Hepatic stellate cell (primary cell): ENCODE data around the gene ESYT1.
"Not testable (repeated sequence)": the region's sequence is repeated elsewhere in the genome, so short reads cannot be mapped to it uniquely, and the experiment has no call there.

ENCODE experiments used
- DNase-seq: peaks from one replicate; pipeline ENCODE4 v3.0.0; 2011; ENCODE audit warnings: low spot score

ESYT1 gene

GRCh38 chr12:56103066-56103711 lies 24.9 kb upstream of the ESYT1 start:
- no peak for DNase-seq

- DNase-seq: no peak
Measured at GRCh38 chr12:56103823-56104108, 24.3 kb upstream of the ESYT1 start.

- peak; percentile 97 for DNase-seq
Measured at GRCh38 chr12:56104109-56104814, 23.8 kb upstream of the ESYT1 start, which contains the start of gene PA2G4. TSS of gene PA2G4 (plus strand) at chr12:56104559. CDS start at chr12:56104738, 179 bp downstream.

- no peak for DNase-seq
Measured at GRCh38 chr12:56104815-56105608, 23.1 kb upstream of the ESYT1 start.

GRCh38 chr12:56105609-56105902 lies 22.5 kb upstream of the ESYT1 start:
- no peak for DNase-seq

GRCh38 chr12:56107242-56107641 lies 20.8 kb upstream of the ESYT1 start:
- DNase-seq: no peak

GRCh38 chr12:56110571-56110970 lies 17.5 kb upstream of the ESYT1 start:
- DNase-seq: no peak

GRCh38 chr12:56114084-56114483 lies 14.0 kb upstream of the ESYT1 start:
- no peak for DNase-seq

GRCh38 chr12:56115329-56115728 lies 12.7 kb upstream of the ESYT1 start:
- no peak for DNase-seq

- peak; percentile 69 for DNase-seq
Measured at GRCh38 chr12:56116267-56117081, 11.6 kb upstream of the ESYT1 start, which contains the start of gene RPL41. TSS of gene RPL41 (plus strand) at chr12:56116633.

- not testable (repeated sequence) for DNase-seq
Measured at GRCh38 chr12:56117082-56117706, 10.9 kb upstream of the ESYT1 start.

GRCh38 chr12:56117778-56118687 lies 10.0 kb upstream of the ESYT1 start, which contains the start of gene ZC3H10:
TSS of gene ZC3H10 (plus strand) at chr12:56118266. CDS start at chr12:56120563, 2,297 bp downstream.
- DNase-seq: peak; percentile 94

- DNase-seq: no peak
Measured at GRCh38 chr12:56118688-56119357, 9.2 kb upstream of the ESYT1 start.

GRCh38 chr12:56119361-56119796 lies 8.7 kb upstream of the ESYT1 start:
- peak; percentile 98 for DNase-seq

GRCh38 chr12:56120158-56120846 lies 7.8 kb upstream of the ESYT1 start:
- no peak for DNase-seq

GRCh38 chr12:56121204-56121870 lies 6.7 kb upstream of the ESYT1 start:
- DNase-seq: no peak

- DNase-seq: no peak
Measured at GRCh38 chr12:56122637-56123036, 5.4 kb upstream of the ESYT1 start.

- DNase-seq: no peak
Measured at GRCh38 chr12:56124133-56124532, 3.9 kb upstream of the ESYT1 start.

- no peak for DNase-seq
Measured at GRCh38 chr12:56126732-56127239, 1.3 kb upstream of the ESYT1 start.
